HG02840 (cell line): Measurements from ENCODE around the gene CRKL.
"Not testable (repeated sequence)": the region's sequence is repeated elsewhere in the genome, so short reads cannot be mapped to it uniquely, and the experiment has no call there.

Experiments used
- ATAC-seq: cut with Tn5 transposase; IDR thresholded peaks from one replicate; pipeline ENCODE4 v1.9.1; 2021; ENCODE audit warnings: mild to moderate bottlenecking, moderate library complexity, moderate number of reproducible peaks; ENCODE audit not compliant: unreplicated experiment, low FRiP score

CRKL gene

GRCh38 chr22:20965104-20965887, 48.1 kb downstream of the CRKL start:
- ATAC-seq = no peak

GRCh38 chr22:20965888-20966855, 49.0 kb downstream of the CRKL start:
- ATAC-seq = no peak

DNA sequence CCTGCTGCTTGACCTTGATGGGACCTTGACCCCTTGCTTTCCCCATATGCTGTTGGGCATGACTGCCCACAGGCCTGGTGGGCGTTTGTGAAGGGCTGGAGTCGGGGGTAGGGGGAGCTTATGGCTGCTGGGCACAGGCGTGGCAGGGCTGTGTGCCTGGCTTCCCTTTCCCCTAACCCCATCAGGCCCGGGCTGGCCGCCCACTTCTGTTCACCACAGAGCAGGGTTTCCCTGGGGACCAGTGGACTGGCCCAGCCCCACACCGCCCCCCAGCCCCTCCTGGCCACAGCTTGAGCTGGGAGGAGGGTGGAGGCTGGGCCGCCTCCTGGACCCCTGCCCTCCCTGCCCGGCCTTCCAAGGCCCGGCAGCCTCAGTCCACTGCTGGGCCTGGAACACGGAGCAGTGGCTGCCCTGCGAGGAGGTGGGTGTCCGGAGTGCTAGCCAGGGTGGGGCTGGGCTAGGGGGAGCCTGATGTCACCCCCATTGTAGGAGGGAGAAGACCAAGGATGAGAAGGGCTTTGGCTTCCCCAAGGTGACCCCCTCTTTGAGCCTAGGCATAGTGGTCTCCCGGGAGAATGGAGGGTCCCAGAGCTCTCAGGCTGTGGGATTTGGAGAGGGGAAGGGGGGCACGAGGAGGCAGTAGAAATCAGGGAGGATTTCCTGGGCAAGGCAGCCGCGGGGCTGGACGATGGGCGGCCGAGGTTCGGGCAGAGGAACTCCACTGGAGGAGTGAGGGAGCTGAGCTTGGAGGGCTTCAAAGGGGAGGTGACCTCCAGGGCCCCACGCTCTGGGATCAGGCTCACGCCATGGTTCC, 49.9 kb downstream of the CRKL start, which contains the start of gene AIFM3:
TSS of gene AIFM3 (plus strand) at position 373 of the 814 bp plus-strand sequence. CDS start 690 bp downstream, outside the sequence.
- no peak for ATAC-seq

GRCh38 chr22:20967697-20968211, 50.5 kb downstream of the CRKL start:
- no peak for ATAC-seq

DNA sequence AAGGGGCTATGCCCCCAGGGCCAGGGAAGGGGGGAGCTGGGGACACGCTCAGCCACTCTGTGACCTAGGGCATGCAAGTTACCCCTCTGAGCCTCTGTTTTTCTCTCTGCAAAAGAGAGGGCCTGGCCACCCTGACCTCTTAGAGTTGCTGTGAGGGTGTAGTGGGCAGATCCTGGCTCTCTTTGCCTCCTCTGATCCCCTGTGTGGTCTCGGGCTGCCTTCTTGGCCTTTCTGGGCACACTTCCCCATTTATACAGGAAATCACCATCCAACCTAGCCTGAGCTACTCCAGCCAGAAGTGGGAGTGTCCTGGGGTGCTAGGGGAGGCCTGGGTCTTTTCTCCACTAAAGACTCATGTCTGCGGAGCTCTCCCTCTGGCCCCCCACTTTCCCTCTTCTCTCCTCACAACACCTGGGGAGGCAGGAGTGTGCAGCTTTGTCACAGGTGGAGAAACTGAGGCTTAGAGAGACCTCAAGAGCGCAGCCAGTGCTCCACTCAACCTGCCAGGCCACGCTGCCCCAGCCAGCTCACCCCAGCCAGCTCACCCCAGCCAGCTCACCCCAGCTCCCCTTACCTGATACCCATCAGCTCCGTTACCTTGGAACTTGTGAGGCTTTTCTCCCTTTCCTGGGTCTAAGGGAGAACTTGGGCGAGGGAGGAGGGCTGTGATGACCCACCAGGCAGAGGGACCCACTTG, 51.2 kb downstream of the CRKL start:
- no peak for ATAC-seq

DNA sequence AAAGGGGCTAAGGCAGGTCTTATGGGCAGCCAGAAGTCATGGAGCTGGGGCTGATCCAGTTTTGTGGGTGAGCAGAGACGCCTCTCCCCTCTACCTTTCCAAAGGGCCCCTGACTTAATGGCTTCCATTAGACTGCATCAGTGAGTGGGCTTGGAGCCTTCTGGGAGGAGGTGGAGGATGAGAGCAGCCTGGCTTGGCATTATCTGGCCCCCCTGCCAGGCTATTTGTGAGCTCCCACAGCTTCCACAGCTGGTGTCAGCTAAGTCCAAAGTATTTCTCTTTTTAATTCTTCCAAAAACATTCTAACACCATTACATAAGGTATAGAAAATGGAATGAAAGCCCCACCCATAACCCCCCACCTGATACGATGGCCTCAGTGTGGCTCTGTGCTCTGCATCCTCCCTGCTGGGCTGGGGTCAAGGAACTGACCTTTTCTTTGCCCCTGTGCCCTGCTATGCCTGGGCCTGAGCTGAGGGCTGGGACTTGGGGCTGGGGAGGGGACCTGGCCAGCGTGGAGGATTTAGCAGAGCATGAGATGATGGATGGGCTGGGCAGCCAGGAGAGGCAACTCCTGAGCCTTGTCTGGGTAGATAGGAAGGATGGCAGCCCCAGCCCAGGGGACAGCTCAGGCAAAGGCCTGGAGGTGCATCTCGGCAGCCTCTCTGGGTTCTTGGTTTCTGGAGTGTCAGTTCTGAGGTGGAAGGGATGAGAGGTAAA, 53.9 kb downstream of the CRKL start:
- ATAC-seq = no peak

DNA sequence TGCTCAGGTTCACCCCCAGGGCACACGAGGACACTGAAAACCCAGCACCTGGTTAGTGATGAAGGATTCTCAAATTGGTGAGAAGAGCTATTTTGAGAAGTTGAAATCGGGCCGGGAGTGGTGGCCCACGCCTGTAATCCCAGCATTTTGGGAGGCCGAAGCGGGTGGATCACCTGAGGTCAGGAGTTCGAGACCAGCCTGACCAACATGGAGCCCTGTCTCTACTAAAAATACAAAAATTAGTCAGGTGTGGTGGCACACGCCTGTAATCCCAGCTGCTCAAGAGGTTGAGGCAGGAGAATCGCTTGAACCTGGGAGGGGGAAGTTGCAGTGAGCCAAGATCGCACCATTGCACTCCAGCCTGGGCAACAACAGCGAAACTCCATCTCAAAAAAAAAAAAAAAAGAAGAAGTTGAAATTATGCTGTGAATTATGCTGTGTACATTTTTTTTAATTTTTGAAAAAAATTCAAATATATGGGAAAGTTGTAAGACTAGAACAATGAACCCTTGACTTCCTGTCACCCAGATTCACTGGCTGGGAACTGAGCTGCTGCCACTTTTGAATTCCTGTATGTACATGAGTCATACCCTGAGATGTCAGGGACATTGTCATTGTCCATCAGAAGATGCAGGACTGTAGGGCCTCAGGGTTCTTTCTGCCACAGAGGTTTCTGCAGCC, 54.9 kb downstream of the CRKL start:
- not testable (repeated sequence) for ATAC-seq

DNA sequence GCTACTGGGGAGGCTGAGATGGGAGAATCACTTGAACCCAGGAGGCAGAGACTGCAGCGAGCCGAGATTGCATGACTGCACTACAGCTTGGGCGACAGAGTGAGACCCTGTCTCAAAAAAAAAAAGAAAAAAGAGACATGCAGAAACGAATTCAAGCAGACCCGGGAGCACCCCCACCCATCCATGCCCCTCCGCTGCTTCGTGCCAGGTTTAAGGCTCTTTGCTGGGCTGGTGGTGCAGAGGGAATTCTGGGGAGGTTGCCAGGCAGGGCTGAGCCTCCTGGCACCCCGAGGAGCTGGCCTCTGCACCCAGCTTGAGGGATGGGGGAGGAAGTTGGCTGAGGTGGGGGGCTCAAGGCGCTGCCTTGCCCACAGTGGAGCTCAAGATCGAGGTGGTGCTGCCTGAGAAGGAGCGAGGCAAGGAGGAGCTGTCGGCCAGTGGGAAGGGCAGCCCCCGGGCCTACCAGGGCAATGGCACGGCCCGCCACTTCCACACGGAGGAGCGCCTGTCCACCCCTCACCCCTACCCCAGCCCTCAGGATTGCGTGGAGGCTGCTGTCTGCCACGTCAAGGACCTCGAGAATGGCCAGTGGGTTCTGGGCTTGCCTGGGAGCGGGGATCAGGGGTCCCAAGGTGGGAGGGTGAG, 55.8 kb downstream of the CRKL start:
- ATAC-seq = no peak

DNA sequence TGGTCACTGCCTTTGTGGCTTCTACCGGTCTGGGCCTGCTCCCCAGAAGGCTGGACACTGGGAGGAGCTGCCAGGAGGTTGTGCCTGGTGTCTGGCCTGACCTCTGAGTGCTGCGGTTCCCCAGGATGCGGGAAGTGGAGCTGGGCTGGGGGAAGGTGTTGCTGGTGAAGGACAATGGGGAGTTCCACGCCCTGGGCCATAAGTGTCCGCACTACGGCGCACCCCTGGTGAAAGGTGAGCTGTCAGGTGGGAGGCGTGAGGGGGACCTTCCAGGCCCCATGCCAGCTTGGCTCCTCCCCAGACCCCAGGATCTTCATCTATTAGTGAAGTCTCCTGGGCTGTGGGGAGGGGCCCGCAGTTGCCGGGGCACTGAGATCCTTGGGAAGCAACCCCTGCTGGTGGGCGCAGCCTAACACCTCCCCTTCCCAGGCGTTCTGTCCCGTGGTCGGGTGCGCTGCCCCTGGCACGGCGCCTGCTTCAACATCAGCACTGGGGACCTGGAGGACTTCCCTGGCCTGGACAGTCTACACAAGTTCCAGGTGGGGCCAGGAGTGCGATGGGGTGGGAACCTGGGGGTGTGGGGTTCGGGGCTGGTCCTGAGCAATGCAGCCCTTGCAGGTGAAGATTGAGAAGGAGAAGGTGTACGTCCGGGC, 56.6 kb downstream of the CRKL start:
- ATAC-seq = no peak

DNA sequence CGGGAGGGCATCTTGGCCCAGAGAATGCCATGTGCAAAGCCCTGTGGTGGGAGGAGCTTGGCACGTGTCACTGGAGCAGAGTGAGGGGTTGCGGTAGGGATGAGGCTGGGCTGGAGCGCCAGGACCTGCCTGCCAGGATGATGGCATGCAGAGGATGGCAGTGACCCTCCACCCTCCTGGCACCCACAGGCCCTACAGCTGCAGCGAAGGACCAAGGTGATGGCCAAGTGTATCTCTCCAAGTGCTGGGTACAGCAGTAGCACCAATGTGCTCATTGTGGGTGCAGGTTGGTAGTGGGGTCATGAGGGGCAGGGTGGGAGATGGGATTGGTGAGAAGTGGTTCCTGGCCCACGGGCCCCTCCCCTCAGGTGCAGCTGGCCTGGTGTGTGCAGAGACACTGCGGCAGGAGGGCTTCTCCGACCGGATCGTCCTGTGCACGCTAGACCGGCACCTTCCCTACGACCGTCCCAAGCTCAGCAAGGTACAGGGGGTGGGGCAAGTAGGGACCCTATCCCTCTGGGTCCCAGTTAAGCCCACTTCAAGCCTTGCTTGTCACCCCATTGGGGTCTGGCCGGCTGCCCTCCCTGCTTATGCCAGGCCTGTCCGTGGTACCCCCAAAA, 57.2 kb downstream of the CRKL start:
- ATAC-seq = no peak

DNA sequence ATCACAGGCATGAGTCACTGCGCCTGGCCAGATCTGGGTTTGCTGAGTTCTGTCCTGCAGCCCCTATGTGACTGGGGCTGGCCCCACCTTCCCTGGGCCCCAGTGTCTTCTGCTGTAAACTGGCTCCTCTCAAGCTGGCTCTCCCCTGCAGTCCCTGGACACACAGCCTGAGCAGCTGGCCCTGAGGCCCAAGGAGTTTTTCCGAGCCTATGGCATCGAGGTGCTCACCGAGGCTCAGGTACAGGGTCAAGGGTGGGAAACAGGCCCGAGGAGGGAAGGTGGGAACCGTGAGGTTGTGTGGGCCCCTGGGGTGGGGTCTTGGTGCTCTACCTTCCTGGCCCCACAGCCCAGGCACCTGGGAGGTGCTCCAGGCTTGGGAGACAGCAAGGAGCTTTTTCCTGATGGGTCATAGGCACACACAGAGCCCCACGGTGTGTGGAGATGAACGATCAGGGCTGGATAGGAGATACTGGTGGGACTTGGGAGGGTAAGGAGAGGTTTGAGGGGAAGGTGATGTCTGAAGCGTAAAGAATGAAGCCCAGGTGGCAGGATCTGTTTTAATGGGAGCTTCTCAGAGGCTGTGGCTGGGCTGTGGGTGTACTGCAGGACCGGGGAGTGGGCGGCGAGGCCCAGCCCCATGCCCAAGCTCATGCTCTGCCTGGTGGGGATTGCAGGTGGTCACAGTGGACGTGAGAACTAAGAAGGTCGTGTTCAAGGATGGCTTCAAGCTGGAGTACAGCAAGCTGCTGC, 58.5 kb downstream of the CRKL start:
- ATAC-seq = no peak

- no peak for ATAC-seq
Observed at GRCh38 chr22:20976291-20976877, 59.2 kb downstream of the CRKL start.

- ATAC-seq = no peak
Observed at GRCh38 chr22:20977019-20977418, 59.8 kb downstream of the CRKL start.

- no peak for ATAC-seq
Observed at GRCh38 chr22:20977516-20978170, 60.4 kb downstream of the CRKL start.

DNA sequence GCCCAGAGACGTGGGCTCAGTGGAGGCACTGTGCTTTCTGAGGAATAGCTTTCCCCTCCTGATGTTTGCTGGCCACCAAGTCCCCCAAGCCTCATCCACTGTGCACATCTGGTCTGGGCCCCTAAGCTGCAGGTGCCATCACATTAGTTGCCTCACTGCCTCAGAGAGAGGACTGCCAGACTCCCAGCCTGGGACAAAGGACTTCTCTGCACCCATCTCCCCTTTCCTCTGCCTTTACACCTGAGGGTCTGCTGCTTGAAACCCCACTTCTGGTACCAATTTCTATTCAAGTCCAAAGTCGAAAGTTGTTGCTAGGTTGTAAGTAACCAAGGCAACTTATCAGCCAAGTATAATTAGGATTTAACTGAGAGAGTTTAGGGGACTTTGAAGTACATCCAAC, 61.2 kb downstream of the CRKL start:
- ATAC-seq = no peak
